Right lobe of liver (tissue), 6 donors: Measurements from ENCODE around the gene YBX2. TPM values are rescaled to one million over a fixed set of nuclear protein-coding genes. Genes with fewer than 3 reads are reported as not detected.

ENCODE experiments used
- ATAC-seq, 4 donors: fragments of 200-7000 bp; cut with Tn5 transposase; one replicate each; pipeline ENCODE4 v1.9.1; 2020; ENCODE audit warnings: mild to moderate bottlenecking in 4 of 4, moderate library complexity in 4 of 4
- DNase-seq, 3 donors: peaks; one replicate each; pipeline ENCODE4 v3.0.0-alpha.2; 2020
- H3K27ac ChIP-seq, 3 donors: fragments of 200-600 bp; one replicate each; pipeline ENCODE4 v1.8.0; 2022
- H3K27me3 ChIP-seq, 2 donors: fragments of 200-600 bp; one replicate each; pipeline ENCODE4 v1.8.0; 2022
- H3K36me3 ChIP-seq, 4 donors: fragments of 200-600 bp; sonication (generic) in 1 of 4; one replicate each; pipeline versions ENCODE4 v1.5.1 to v1.8.0; 2017 to 2022; ENCODE audit warnings: control low read depth in 1 of 4
- H3K4me1 ChIP-seq, 4 donors: fragments of 200-600 bp; sonication (generic) in 1 of 4; one replicate each; pipeline versions ENCODE4 v1.5.1 to v1.8.0; 2017 to 2022; ENCODE audit warnings: control low read depth in 1 of 4
- H3K4me3 ChIP-seq, 3 donors: fragments of 200-600 bp; one replicate each; pipeline ENCODE4 v1.8.0; 2022
- H3K9me3 ChIP-seq, 4 donors: fragments of 200-600 bp; sonication (generic) in 1 of 4; one replicate each; pipeline versions ENCODE4 v1.5.1 to v1.8.0; 2017 to 2022; ENCODE audit warnings: control low read depth in 1 of 4
- CTCF ChIP-seq, 4 donors: fragments of 200-600 bp in 3 of 4; fragments of 450-650 bp in 1 of 4; IDR thresholded peaks; one replicate each; pipeline versions ENCODE4 v1.5.1 to v1.8.0; 2016 to 2022; ENCODE audit warnings: antibody characterized with exemption in 4 of 4, mild to moderate bottlenecking in 2 of 4
- POLR2A ChIP-seq: fragments of 450-650 bp; IDR thresholded peaks from one replicate; pipeline ENCODE4 v1.6.1; 2017; ENCODE audit warnings: antibody characterized with exemption, mild to moderate bottlenecking
- WGBS: methylation state at CpG from one replicate; pipeline ENCODE4 v1.1.6; 2018; ENCODE audit warnings: low coverage, low lambda C conversion rate; ENCODE audit not compliant: insufficient coverage; ENCODE audit errors: missing lambda C conversion rate; 5-methylcytosine and 5-hydroxymethylcytosine counted together
- intact Hi-C, 2 donors: fragments of 100-400 bp; cut with DNase I; formaldehyde crosslinking; loops; one replicate each; pipeline versions ENCODE4 v1.11.2 to v1.14.1; 2022
- total RNA-seq, 6 experiments: library from RNA; depleted of rRNA in 2 of 6; stranded (reverse); fragments of >200 nt in 2 of 6; fragmentation: NEBNext Ultra II Directional in 3 of 6; extraction: Animal tissue kit (Norgen Biotek cat#: 25700) in 3 of 6; gene quantifications; one replicate each; pipeline versions ENCODE4 v1.1.0 to v1.2.4, GENCODE V29; 2016 to 2023
- donor health status: DM: no; HTN: yes; CAD: no.
- donor health status: DM: no; HTN: no; CAD: no.
- donor health status: DM: no; HTN: no; CAD: no.
- donor health status: DM: no; HTN: yes; CAD: no.
- donor health status: DM: no; HTN: yes; CAD: no.

Gene YBX2
- total RNA-seq, 6 experiments from 2014 or later = 0.27 to 1.7 (median 0.90) TPM

GRCh38 chr17:7324438-7324779 lies 30.0 kb upstream of the YBX2 start:
- ATAC-seq (no peak), DNase-seq (no peak)
- no peak for TF ChIP-seq POLR2A
- no peak for TF ChIP-seq CTCF (IDR thresholded peaks at IDR 0.05)
- H3K27ac ChIP-seq = no peak overlapping the region
- H3K36me3 ChIP-seq = peaks cover 0 to 42% (median 13%) of the 10 kb centered on the region in 4 donors
- no peaks in the 10 kb centered on the region for H3K27me3 ChIP-seq
- intact Hi-C loops = no loop called here
- H3K4me1 ChIP-seq = peaks cover 0 to 6% (median 3%) of the 10 kb centered on the region in 4 donors
- H3K4me3 ChIP-seq = no peak overlapping the region
- 67% methylated on average over 1 of the region's 3 CpGs for WGBS
- H3K9me3 ChIP-seq = no peaks in the 10 kb centered on the region

- peak; percentile 22 to 46 (median 34) for ATAC-seq
Observed at GRCh38 chr17:7323731-7324437, 29.4 kb upstream of the YBX2 start.

GRCh38 chr17:7322520-7323194 lies 28.2 kb upstream of the YBX2 start:
- no peaks in the 10 kb centered on the region for H3K9me3 ChIP-seq
- no peak overlapping the region for H3K27ac ChIP-seq
- no peak for DNase-seq
- TF ChIP-seq POLR2A (no peak), CTCF (IDR thresholded peaks at IDR 0.05) (no peak)
- H3K4me1 ChIP-seq = no peaks in the 10 kb centered on the region
- ATAC-seq = no peak
- no peaks in the 10 kb centered on the region for H3K27me3 ChIP-seq
- intact Hi-C loops = no loop called here
- WGBS = 100% methylated on average over 3 of the region's 22 CpGs
- peaks cover 0 to 51% (median 14%) of the 10 kb centered on the region in 4 donors for H3K36me3 ChIP-seq
- no peak overlapping the region for H3K4me3 ChIP-seq

More at GRCh38 chr17:7323731-7324437, 29.4 kb upstream of the YBX2 start:
- DNase-seq = no peak
- 97% methylated on average over 5 of the region's 39 CpGs for WGBS
- H3K9me3 ChIP-seq = no peaks in the 10 kb centered on the region
- no peaks in the 10 kb centered on the region for H3K27me3 ChIP-seq
- peaks cover 0 to 6% (median 3%) of the 10 kb centered on the region in 4 donors for H3K4me1 ChIP-seq
- H3K4me3 ChIP-seq = no peak overlapping the region
- intact Hi-C loops = no loop called here
- H3K36me3 ChIP-seq = peaks cover 0 to 44% (median 13%) of the 10 kb centered on the region in 4 donors
- no peak overlapping the region for H3K27ac ChIP-seq
- TF ChIP-seq CTCF (IDR thresholded peaks at IDR 0.05) (peak; percentile 51 to 64 (median 58)), POLR2A (no peak)

GRCh38 chr17:7321466-7321865 lies 27.0 kb upstream of the YBX2 start:
- no peak overlapping the region for H3K4me3 ChIP-seq
- peaks cover 0 to 53% (median 16%) of the 10 kb centered on the region in 4 donors for H3K36me3 ChIP-seq
- TF ChIP-seq CTCF (IDR thresholded peaks at IDR 0.05) (no peak), POLR2A (no peak)
- DNase-seq = no peak
- H3K9me3 ChIP-seq = no peaks in the 10 kb centered on the region
- intact Hi-C loops = no loop called here
- WGBS = 87% methylated on average over 11 of the region's 15 CpGs
- H3K27ac ChIP-seq = no peak overlapping the region
- H3K27me3 ChIP-seq = no peaks in the 10 kb centered on the region
- H3K4me1 ChIP-seq = no peaks in the 10 kb centered on the region
- ATAC-seq = no peak
